ENCODE measurements around the gene NDRG2.

The NDRG2 gene

GRCh38 chr14:21001218-21001617 lies 23.6 kb downstream of the NDRG2 start:
- TF ChIP-seq, protein P1, sequence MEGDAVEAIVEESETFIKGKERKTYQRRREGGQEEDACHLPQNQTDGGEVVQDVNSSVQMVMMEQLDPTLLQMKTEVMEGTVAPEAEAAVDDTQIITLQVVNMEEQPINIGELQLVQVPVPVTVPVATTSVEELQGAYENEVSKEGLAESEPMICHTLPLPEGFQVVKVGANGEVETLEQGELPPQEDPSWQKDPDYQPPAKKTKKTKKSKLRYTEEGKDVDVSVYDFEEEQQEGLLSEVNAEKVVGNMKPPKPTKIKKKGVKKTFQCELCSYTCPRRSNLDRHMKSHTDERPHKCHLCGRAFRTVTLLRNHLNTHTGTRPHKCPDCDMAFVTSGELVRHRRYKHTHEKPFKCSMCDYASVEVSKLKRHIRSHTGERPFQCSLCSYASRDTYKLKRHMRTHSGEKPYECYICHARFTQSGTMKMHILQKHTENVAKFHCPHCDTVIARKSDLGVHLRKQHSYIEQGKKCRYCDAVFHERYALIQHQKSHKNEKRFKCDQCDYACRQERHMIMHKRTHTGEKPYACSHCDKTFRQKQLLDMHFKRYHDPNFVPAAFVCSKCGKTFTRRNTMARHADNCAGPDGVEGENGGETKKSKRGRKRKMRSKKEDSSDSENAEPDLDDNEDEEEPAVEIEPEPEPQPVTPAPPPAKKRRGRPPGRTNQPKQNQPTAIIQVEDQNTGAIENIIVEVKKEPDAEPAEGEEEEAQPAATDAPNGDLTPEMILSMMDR (IDR thresholded peaks at IDR 0.05; ENCODE audit: low read depth, low read length) = no peak
- DNase-seq (ENCODE audit: extremely low read depth, low read depth) = no peak

DNA sequence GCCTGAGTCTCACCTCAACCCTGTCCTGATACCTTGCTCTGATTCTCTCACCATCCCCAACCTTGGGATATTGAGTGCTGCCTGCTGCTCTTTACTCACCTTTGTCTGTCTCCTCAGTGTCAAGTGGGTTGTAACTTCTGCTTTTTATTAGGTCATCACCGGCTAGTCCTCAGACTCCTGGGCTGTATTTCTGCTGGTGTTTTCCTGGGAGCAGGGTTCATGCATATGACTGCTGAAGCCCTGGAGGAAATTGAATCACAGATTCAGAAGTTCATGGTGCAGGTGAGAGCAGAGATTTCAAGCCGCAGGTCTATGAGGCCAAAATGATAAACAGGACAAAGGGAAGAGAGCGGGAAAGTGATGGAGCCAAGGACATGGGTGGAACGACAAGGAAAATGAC lies 25.3 kb downstream of the NDRG2 start:
- TF ChIP-seq, protein P1 (IDR thresholded peaks at IDR 0.05; ENCODE audit: low read depth, low read length) = no peak
- DNase-seq (ENCODE audit: extremely low read depth, low read depth) = no peak

DNA sequence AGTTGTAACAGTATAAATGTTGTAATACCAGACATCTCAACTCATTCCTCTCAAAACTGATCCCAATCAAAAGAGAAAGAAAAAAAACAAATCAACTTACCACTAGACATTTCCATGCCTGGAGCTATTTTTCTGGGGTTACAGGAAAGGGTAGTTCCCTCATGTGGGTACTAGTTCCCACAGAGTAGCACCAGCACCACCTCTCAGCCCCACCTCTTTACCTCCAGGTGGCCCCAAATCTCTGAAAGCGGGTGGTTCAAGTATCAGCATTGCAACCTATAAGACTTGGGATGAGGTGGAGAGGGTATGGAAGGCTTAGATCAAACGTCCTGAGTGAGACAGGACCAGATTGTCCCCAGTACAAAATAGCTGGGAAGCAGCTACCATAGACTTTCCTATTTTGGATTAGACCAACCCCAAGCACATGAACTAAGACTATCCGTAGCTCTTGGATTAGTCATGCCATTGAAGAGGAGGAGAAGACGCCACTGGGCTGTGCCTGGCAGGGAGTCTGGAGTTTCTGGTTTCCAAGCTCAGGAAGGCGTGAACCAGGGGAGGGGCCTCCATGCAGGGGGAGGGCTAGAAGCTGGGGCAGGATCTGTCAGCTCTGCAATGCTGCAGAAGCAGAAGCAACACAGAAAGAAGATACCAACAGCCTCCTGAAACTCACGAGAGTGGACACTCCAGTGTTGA lies 26.0 kb downstream of the NDRG2 start, which contains the start of gene SLC39A2:
Gene SLC39A2, plus strand, starts transcription at position 620 of the 693 bp plus-strand sequence. CDS start 154 bp downstream, outside the sequence.
- TF ChIP-seq, protein P1 (IDR thresholded peaks at IDR 0.05; ENCODE audit: low read depth, low read length) = no peak
- peak; percentile 36 for DNase-seq (ENCODE audit: extremely low read depth, low read depth)

- DNase-seq (ENCODE audit: extremely low read depth, low read depth) = no peak
- TF ChIP-seq, protein P1 (IDR thresholded peaks at IDR 0.05; ENCODE audit: low read depth, low read length) = no peak
Measured at GRCh38 chr14:20998139-20998538, 26.7 kb downstream of the NDRG2 start.

- TF ChIP-seq, protein P1 (IDR thresholded peaks at IDR 0.05; ENCODE audit: low read depth, low read length) = no peak
- no peak for DNase-seq (ENCODE audit: extremely low read depth, low read depth)
Measured at GRCh38 chr14:20997564-20997963, 27.3 kb downstream of the NDRG2 start.

GRCh38 chr14:20997115-20997514 lies 27.7 kb downstream of the NDRG2 start:
- no peak for DNase-seq (ENCODE audit: extremely low read depth, low read depth)
- TF ChIP-seq, protein P1 (IDR thresholded peaks at IDR 0.05; ENCODE audit: low read depth, low read length) = no peak

DNA sequence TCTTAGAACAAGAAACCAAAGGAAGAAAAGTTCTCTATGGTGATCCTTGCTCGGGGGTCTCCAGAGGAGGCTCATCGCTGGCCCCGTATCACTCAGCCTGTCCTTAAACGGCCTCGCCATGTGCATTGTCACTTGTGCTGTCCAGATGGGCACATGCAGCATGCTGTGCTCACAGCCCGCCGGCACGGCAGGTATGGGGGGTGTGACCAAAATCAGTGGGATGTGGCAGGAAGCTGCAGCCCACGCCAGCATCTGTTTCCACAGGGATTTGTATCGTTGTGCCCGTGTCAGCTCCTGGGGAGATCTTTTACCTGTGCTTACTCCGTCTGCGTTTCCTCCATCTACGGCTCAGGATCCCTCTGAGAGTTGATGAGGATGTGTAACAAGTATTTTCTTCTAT lies 28.3 kb downstream of the NDRG2 start:
- TF ChIP-seq, protein P1 (IDR thresholded peaks at IDR 0.05; ENCODE audit: low read depth, low read length) = no peak

More for the DNA sequence above, 28.3 kb downstream of the NDRG2 start:
- no peak for DNase-seq (ENCODE audit: extremely low read depth, low read depth)

Data from AG09319 (cell line).